Endothelial cell of umbilical vein (primary cell): ENCODE results near the gene MZB1. TPM values are rescaled to one million over a fixed set of nuclear protein-coding genes. Genes with fewer than 3 reads are reported as not detected.

Source experiments
- BruUV-seq: library from RNA; stranded (reverse); fragments of 400-500 nt; replicated peaks from 2 replicates; lab custom pipeline; 2021; lab: Mats Ljungman, UMichigan
- CTCF ChIA-PET: fragments of 300-600, 350-600 bp; sonication (Branson Sonifier 250); formaldehyde crosslinking; loops from one replicate; lab custom pipeline; 2021; ENCODE audit warnings: antibody characterized with exemption, inconsistent platforms; lab: Charles Lee
- POLR2A ChIA-PET: fragments of 300-600, 350-600 bp; sonication (Branson Sonifier 250); formaldehyde crosslinking; loops from one replicate; lab custom pipeline; 2021; ENCODE audit warnings: antibody characterized with exemption, inconsistent platforms; lab: Charles Lee
- DNase-seq: peaks from one replicate; pipeline ENCODE4 v3.0.0-alpha.2; 2011; ENCODE audit warnings: low read depth, low spot score
- FAIRE-seq: peaks from 2 replicates; lab custom pipeline; 2011; peaks lifted over from hg19 to GRCh38; lab: Jason Lieb, UNC
- H2AFZ ChIP-seq: 2 replicates; pipeline ENCODE4 v1.6.0; 2012; ENCODE audit warnings: low read depth, low read length, control low read depth, inconsistent platforms
- H3K27ac ChIP-seq: 2 replicates; pipeline ENCODE4 v1.5.1; 2011; ENCODE audit warnings: low read depth, mild to moderate bottlenecking, control low read depth, low read length, moderate library complexity; ENCODE audit not compliant: insufficient read depth
- H3K27me3 ChIP-seq, 2 experiments: 2 replicates each; pipeline versions ENCODE4 v1.6.0 to v1.6.1; 2011; ENCODE audit warnings: low read length in 2 of 2, mixed read lengths in 1 of 2; ENCODE audit not compliant: control insufficient read depth in 2 of 2, insufficient read depth in 2 of 2
- H3K36me3 ChIP-seq, 2 experiments: 2 replicates in 1 of 2; 3 replicates in 1 of 2; pipeline ENCODE4 v1.5.1; 2011; ENCODE audit warnings: low read length in 2 of 2, mild to moderate bottlenecking in 1 of 2, moderate library complexity in 1 of 2; ENCODE audit not compliant: control insufficient read depth in 2 of 2, insufficient read depth in 2 of 2; ENCODE audit errors: extremely low read depth in 1 of 2
- H3K4me1 ChIP-seq: 3 replicates; pipeline ENCODE4 v1.5.1; 2011; ENCODE audit warnings: mild to moderate bottlenecking, low read length; ENCODE audit not compliant: control insufficient read depth, insufficient read depth; ENCODE audit errors: extremely low read depth
- H3K4me2 ChIP-seq: 2 replicates; pipeline ENCODE4 v1.6.1; 2011; ENCODE audit warnings: low read length, control low read depth, mixed read lengths; ENCODE audit not compliant: insufficient read depth
- H3K4me3 ChIP-seq, 3 experiments: fragments of 200-600 bp in 1 of 3; sonication (generic), shearing (Covaris generic) in 1 of 3; replicated peaks in 1 of 3; 2 replicates each; pipeline ENCODE4 v1.5.1; 2011 to 2016; ENCODE audit warnings: control low read depth in 3 of 3, low read length in 3 of 3, mild to moderate bottlenecking in 2 of 3, inconsistent platforms in 1 of 3, low read depth in 1 of 3, moderate library complexity in 1 of 3; ENCODE audit not compliant: insufficient read depth in 1 of 3
- H3K79me2 ChIP-seq: 2 replicates; pipeline ENCODE4 v1.6.0; 2012; ENCODE audit warnings: low read length, inconsistent platforms; ENCODE audit not compliant: control insufficient read depth, insufficient read depth
- H3K9ac ChIP-seq: replicated peaks from 2 replicates; pipeline ENCODE3; 2011; ENCODE audit warnings: low read length, control low read depth; ENCODE audit not compliant: insufficient read depth; ENCODE audit errors: extremely low read depth
- H3K9me1 ChIP-seq: replicated peaks from 3 replicates; pipeline ENCODE4 v1.6.0; 2011; ENCODE audit warnings: mild to moderate bottlenecking, low read length; ENCODE audit not compliant: control insufficient read depth, insufficient read depth; ENCODE audit errors: extremely low read depth
- H3K9me3 ChIP-seq: replicated peaks from 2 replicates; pipeline ENCODE4 v1.5.1; 2012; ENCODE audit warnings: low read length, inconsistent platforms; ENCODE audit not compliant: control insufficient read depth, insufficient read depth
- H4K20me1 ChIP-seq: replicated peaks from 2 replicates; pipeline ENCODE3; 2011; ENCODE audit warnings: mild to moderate bottlenecking, low read length; ENCODE audit not compliant: control insufficient read depth, insufficient read depth; ENCODE audit errors: extremely low read depth
- EZH2 ChIP-seq: IDR thresholded peaks from 2 replicates; pipeline ENCODE4 v1.6.1; 2012; ENCODE audit warnings: borderline replicate concordance, low read depth, mild to moderate bottlenecking, moderate library complexity, low read length, inconsistent platforms; ENCODE audit not compliant: severe bottlenecking
- FOS ChIP-seq: IDR thresholded peaks from 2 replicates; pipeline ENCODE4 v1.6.1; 2011; ENCODE audit warnings: mild to moderate bottlenecking, low read length, moderate library complexity, borderline replicate concordance; ENCODE audit not compliant: insufficient read depth
- GATA2 ChIP-seq: IDR thresholded peaks from 2 replicates; pipeline ENCODE4 v1.7.0; 2011; ENCODE audit warnings: low read depth, mild to moderate bottlenecking, moderate library complexity, mixed read lengths, low read length; ENCODE audit not compliant: insufficient read length, insufficient read depth
- JUN ChIP-seq: IDR thresholded peaks from 2 replicates; pipeline ENCODE4 v1.6.1; 2011; ENCODE audit warnings: borderline replicate concordance, low read depth; ENCODE audit not compliant: insufficient read length, insufficient read depth
- MYC ChIP-seq: IDR thresholded peaks from one replicate; pipeline ENCODE4 v1.6.1; 2011; ENCODE audit warnings: mild to moderate bottlenecking, low read depth, low read length
- POLR2A ChIP-seq: IDR thresholded peaks from 2 replicates; pipeline ENCODE4 v1.6.1; 2012; ENCODE audit warnings: low read depth, mild to moderate bottlenecking, control low read depth, low read length
- POLR2AphosphoS5 ChIP-seq: IDR thresholded peaks from 2 replicates; pipeline ENCODE4 v1.6.1; 2012; ENCODE audit warnings: low read depth, mild to moderate bottlenecking, control low read depth, low read length, moderate library complexity; ENCODE audit not compliant: insufficient read depth
- dilution Hi-C: fragments of 300-500 bp; cut with MboI; formaldehyde crosslinking; loops from one replicate; pipeline ENCODE4 v1.15.0; 2019; ENCODE audit warnings: low sequenced_read_pairs; ENCODE audit not compliant: extremely low pct_ligation_motif_present
- intact Hi-C: fragments of 100-400 bp; cut with micrococcal nuclease; formaldehyde crosslinking; loops from one replicate; pipeline ENCODE4 v1.10.0; 2022
- polyA plus RNA-seq, 4 experiments: library from polyadenylated mRNA; depleted of rRNA in 3 of 4; stranded (reverse) in 3 of 4; unstranded in 1 of 4; fragments of >200 nt; gene quantifications; 2 replicates each; pipeline versions ENCODE4 v1.2.1 to v1.2.3, GENCODE V29; 2011 to 2012; ENCODE audit warnings: missing spikeins in 1 of 4
- total RNA-seq: library from RNA; stranded (reverse); gene quantifications from 2 replicates; pipeline ENCODE4 v1.2.3, GENCODE V29; 2021
- TF ChIP-seq, protein P1 (sequence below): IDR thresholded peaks from 2 replicates; pipeline ENCODE4 v1.6.1; 2011; ENCODE audit not compliant: insufficient read depth, insufficient read length
- TF ChIP-seq, protein P2 (sequence below), 2 donors: IDR thresholded peaks; 1 replicate in 1 of 2; 2 replicates in 1 of 2; pipeline ENCODE4 v1.5.1; 2011; ENCODE audit warnings: low read length in 2 of 2, mild to moderate bottlenecking in 2 of 2, moderate library complexity in 2 of 2, control low read depth in 1 of 2, inconsistent platforms in 1 of 2, low read depth in 1 of 2; ENCODE audit not compliant: insufficient read depth in 1 of 2; ENCODE audit errors: extremely low read depth in 1 of 2

Gene MZB1
- total and polyA plus RNA-seq, 2 donors (not counting 3 experiments of a cell fraction or from before 2014, with no cell fraction given) = not detected

DNA sequence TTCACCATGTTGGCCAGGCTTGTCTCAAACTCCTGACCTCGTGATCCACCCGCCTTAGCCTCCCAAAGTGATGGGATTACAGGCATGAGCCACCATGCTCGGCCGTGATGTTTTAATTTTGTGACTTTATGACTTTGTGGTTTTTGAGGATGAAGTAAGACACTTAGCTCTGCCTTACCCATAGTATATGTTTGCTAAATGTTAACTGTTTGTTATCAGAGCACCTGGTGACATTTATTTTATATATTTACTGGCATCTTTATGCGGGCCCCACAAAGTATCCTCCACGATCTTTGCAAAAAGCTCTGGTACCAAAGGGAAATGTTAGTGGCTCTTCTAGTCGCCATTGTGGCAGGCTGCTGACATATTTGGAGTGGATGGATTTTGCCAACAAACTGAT, 13.3 kb downstream of the MZB1 start:
- H3K27ac ChIP-seq = no peak overlapping the region
- CTCF ChIA-PET = interaction anchor here (1.1 kb wide), 1 partner anchor 15 kb away, joined by 4 read pairs; no protein-coding TSS in a partner anchor
- no TSS peak for BruUV-seq
- FAIRE-seq (no peak), DNase-seq (no peak)
- H3K9me3 ChIP-seq = no peaks in the 10 kb centered on the region
- no peak overlapping the region for H3K4me2 ChIP-seq
- no peaks in the 10 kb centered on the region for H3K27me3 ChIP-seq
- H3K79me2 ChIP-seq = no peaks in the 10 kb centered on the region
- dilution Hi-C loops = no loop called here
- H3K9me1 ChIP-seq = no peaks in the 10 kb centered on the region
- H3K36me3 ChIP-seq = peaks cover 2 to 3% of the 10 kb centered on the region in 2 experiments
- H3K9ac ChIP-seq = no peak overlapping the region
- no peak for TF ChIP-seq POLR2A
- no peak for TF ChIP-seq POLR2AphosphoS5
- TF ChIP-seq, protein P1, sequence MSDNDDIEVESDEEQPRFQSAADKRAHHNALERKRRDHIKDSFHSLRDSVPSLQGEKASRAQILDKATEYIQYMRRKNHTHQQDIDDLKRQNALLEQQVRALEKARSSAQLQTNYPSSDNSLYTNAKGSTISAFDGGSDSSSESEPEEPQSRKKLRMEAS = no peak
- TF ChIP-seq MYC = no peak
- no peak for TF ChIP-seq EZH2
- no peak for TF ChIP-seq FOS
- TF ChIP-seq JUN = no peak
- TF ChIP-seq, protein P2, sequence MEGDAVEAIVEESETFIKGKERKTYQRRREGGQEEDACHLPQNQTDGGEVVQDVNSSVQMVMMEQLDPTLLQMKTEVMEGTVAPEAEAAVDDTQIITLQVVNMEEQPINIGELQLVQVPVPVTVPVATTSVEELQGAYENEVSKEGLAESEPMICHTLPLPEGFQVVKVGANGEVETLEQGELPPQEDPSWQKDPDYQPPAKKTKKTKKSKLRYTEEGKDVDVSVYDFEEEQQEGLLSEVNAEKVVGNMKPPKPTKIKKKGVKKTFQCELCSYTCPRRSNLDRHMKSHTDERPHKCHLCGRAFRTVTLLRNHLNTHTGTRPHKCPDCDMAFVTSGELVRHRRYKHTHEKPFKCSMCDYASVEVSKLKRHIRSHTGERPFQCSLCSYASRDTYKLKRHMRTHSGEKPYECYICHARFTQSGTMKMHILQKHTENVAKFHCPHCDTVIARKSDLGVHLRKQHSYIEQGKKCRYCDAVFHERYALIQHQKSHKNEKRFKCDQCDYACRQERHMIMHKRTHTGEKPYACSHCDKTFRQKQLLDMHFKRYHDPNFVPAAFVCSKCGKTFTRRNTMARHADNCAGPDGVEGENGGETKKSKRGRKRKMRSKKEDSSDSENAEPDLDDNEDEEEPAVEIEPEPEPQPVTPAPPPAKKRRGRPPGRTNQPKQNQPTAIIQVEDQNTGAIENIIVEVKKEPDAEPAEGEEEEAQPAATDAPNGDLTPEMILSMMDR (IDR thresholded peaks at IDR 0.05; ENCODE audit: extremely low read depth in 1 of 2, insufficient read depth in 1 of 2, low read depth in 1 of 2, low read length in 2 of 2) = no peak
- no peak for TF ChIP-seq GATA2
- H3K4me3 ChIP-seq = no peak overlapping the region
- POLR2A ChIA-PET = no interaction called here
- intact Hi-C loops = no loop called here
- H4K20me1 ChIP-seq = no peaks in the 10 kb centered on the region
- no peak overlapping the region for H2AFZ ChIP-seq
- H3K4me1 ChIP-seq = no peaks in the 10 kb centered on the region
